Epithelial cell of esophagus (primary cell): ENCODE results near the gene QRFP.

Source experiments
- DNase-seq: peaks from one replicate; pipeline ENCODE4 v3.0.0; 2010; ENCODE audit warnings: low read depth
- H3K4me3 ChIP-seq: 2 replicates; pipeline ENCODE4 v1.5.1; 2011; ENCODE audit warnings: mild to moderate bottlenecking, low read length, control low read depth
- CTCF ChIP-seq: IDR thresholded peaks from 2 replicates; pipeline ENCODE4 v1.5.1; 2011; ENCODE audit warnings: low read depth, mild to moderate bottlenecking, low read length, control low read depth, inconsistent platforms; ENCODE audit not compliant: insufficient read depth; ENCODE audit errors: missing control alignments

The QRFP gene

DNA sequence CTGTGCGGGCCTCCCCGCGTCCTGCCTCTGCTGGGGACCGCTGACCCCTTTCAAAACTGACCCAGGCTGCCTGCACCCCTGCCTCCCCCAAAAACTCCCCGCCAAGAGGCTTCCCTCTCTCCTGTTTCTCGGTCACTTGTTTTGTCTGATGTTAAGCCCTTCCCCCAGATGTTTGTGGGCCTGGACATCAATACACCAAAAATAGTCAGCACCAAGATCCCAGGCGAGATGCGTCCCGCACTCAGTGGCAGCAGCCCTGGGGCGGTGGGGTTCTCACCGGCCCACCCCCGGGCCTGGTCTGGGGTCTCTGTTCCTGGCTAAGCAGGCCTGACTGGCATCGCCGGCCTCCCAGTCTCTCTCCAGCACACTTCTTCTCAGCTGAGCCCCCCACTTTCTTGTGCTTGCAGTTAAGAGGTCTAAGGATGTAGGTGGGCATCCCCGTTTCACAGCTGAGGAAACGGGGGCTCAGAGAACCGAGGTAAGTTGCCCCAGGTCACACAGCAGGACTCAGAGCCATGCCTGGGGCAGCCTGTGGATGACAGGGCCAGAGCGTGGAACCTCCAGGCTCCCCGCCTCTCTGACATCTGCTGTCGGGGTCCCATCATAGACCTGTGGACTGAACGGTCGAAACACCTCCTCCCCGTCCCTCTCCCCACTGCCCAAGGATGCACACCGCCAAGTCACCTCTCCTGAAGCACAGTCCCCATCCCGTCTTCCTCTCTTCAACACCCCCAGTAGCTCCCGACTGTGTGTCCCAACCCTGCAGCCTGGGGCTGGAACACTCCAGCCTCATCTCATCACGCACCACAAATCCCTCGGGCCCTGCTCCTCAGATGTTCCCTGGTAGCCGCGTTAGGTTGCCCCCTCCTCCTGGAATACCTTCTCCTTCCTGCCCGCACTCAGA, 25.6 kb upstream of the QRFP start:
- DNase-seq: no peak
- H3K4me3 ChIP-seq: no peak overlapping the region
- no peak for TF ChIP-seq CTCF

DNA sequence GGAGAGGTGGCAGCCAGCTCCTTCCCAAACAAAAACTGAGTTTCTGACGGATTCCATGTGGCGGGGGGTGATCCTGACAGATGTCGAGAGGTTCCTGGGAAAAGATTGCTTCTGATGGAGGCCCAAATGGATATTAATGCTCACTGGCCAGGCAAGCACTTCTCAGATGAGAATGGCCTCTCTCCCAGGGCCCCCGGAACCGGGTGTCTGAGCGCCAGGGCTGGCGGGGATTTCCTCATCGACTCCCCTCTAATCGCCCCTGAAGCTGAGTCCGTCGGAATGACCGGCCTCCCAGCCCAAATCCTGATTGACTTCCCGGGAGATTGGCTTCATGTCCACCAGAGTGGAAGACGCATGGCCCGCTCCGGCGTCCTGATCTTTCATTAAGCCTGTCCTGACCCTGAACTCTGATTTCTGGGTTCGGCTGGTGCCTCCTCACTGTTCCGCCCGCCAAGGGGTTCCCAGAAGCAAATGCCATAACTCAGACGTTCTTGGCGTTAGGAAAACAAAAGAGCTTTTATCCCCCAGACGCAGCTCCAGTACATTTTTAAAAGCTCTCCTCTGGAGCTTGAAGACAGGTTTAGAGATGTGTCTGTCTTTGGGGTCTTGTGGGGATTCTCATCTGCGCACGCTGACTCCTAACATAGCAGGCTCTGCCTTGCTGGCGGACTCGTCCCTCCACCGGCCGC, 24.8 kb upstream of the QRFP start:
- no peak for TF ChIP-seq CTCF
- no peak for DNase-seq
- H3K4me3 ChIP-seq: no peak overlapping the region

DNA sequence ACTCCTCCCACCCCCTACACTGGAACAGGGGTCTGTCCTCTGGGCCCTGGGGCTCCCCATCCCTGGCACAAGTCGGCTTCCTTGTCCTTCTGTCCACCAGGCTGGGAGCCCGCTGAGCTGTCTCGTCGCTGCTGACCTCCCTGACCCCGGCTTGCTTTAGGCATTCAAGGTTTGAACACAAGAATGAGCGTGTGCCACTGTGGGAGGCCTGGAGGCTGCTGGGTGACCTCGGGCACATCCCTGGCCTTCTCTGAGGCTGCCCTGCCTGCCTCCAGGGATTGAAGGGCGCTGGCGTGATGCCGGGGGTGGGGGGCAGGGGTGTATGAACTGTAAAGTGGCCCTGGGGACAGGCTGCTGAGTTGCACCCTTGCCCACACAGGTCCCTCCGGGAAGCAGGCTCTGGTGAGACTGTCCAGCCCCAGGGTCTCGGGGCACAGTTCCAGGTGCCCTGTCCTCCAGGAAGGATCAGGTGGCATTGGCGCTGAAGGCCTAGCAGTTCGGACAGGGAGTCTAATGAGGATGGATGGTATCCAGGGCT, 24.2 kb upstream of the QRFP start:
- TF ChIP-seq CTCF: no peak
- no peak overlapping the region for H3K4me3 ChIP-seq
- no peak for DNase-seq

DNA sequence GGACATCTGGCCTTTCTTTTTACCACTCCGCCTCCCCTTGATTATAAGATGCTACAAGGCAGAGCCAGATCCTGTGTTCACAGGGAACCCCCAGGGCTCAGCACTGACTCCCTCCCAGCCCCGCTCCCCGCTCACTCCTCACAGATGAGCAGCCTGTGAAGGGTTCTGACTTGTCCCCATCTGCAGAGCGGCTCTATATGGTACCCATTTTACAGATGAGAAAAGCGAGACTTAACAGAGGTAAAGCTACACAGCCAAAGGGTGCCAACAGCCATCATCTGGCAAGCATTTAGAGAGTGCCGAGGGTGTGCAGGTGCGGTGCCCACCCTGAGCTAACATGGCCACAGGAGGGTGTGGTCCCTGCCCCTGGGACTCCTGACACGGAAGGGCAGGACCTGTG, 23.6 kb upstream of the QRFP start:
- TF ChIP-seq CTCF: no peak
- H3K4me3 ChIP-seq: no peak overlapping the region
- DNase-seq: no peak

DNA sequence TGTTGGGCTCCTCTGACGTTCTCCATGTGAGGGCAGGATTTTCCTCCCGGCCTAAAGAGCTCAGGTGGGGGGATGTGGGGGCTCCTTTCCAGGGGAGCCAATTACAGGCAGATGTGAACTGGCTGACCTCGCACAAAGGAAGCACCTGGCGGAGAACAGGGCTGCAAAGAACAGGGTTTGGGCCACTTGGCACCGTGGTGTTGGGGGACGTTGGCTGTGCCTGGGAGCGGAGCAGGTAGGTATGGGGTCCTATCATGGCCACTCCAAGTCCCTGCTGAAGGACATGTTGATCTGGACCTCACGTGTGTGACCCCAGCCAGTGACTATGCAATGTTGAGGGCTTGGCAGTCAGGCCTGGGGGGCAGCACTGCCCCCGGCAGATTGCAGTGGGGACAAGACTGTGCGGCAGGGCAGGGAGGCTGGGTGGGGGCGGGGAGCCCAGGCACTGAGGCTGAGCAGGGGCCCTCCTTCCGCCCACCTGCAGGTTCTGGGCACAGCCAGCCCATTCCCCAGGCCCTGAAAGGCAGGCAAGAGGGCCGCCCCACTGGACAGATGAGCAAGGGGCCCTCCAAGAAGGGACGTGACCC, 23.0 kb upstream of the QRFP start:
- no peak for TF ChIP-seq CTCF
- no peak for DNase-seq
- no peak overlapping the region for H3K4me3 ChIP-seq

DNA sequence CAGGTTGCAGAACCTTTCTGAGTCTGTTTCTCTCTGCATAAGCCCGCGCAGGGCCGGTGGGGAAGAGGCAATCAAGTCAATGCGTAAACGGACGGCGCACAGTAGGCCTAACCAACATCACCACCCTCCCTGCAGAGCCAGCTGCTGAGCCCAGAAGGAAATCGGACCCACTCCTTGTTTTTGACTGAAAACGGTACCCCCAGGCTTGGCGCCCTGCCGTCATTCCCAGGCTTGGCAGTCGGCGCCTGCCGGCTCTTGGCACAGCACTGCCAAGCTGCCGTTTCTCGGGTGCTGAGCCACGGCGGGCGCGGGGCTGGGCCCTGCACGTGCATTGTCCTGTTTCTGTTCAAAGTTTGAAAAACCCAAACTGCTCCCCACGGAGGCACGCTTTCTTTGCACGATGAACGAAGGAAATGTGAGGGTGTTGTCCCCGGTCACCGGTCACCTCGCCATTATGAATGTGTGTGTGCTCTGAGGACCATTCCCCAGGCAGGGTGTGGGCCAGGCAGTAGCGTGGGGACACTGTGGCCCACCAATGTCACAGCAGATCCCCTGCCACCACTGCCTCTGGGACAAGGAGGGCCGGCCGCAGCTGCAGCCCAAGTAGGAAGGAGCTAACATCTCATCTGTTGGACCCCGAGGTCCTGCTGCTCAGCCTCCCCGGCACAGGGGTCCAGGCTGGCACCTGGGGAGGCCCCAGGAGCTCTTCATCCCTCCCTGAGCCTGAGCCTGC, 22.4 kb upstream of the QRFP start:
- H3K4me3 ChIP-seq: no peak overlapping the region
- no peak for DNase-seq
- TF ChIP-seq CTCF: no peak
